Lower leg skin (tissue), 4 donors: ENCODE data around the gene APC. TPM values are rescaled to one million over a fixed set of nuclear protein-coding genes. Genes with fewer than 3 reads are reported as not detected.

Experiments used
- DNase-seq, 2 donors: peaks; one replicate each; pipeline ENCODE4 v3.0.0-alpha.2; 2019; ENCODE audit warnings: low spot score in 2 of 2
- H3K4me3 ChIP-seq: fragments of 200-600 bp; sonication (generic); 2 replicates; pipeline ENCODE4 v1.5.1; 2017; ENCODE audit warnings: mild to moderate bottlenecking, low read depth; ENCODE audit not compliant: poor library complexity, severe bottlenecking
- CTCF ChIP-seq, 3 donors: fragments of 450-650 bp; IDR thresholded peaks; one replicate each; pipeline ENCODE4 v1.5.1; 2016; ENCODE audit warnings: antibody characterized with exemption in 3 of 3, mild to moderate bottlenecking in 3 of 3, moderate library complexity in 2 of 3
- POLR2A ChIP-seq, 2 donors: fragments of 450-650 bp; IDR thresholded peaks; one replicate each; pipeline ENCODE4 v1.6.1; 2016 to 2017; ENCODE audit warnings: antibody characterized with exemption in 2 of 2, mild to moderate bottlenecking in 1 of 2, moderate library complexity in 1 of 2
- WGBS, 2 donors: methylation state at CpG; one replicate each; pipeline ENCODE4 v1.1.5; 2018; 5-methylcytosine and 5-hydroxymethylcytosine counted together
- intact Hi-C: fragments of 100-400 bp; cut with DNase I; formaldehyde crosslinking; loops from one replicate; pipeline ENCODE4 v1.15.0; 2023; ENCODE audit warnings: low total_unique reads
- total RNA-seq, 4 donors: library from RNA; depleted of rRNA; stranded (reverse); fragments of >200 nt; gene quantifications; one replicate each; pipeline ENCODE4 v1.1.0, GENCODE V29; 2016

APC gene
- total RNA-seq, 4 donors from 2014 or later = 52.6 to 82.8 (median 61.9) TPM

- H3K4me3 ChIP-seq = no peak overlapping the region
- intact Hi-C loops = no loop called here
- whole genome bisulfite sequencing, 2 donors = 97 to 98% methylated on average over 1 of the region's 1 CpG
- DNase-seq = no peak
- no peak for TF ChIP-seq POLR2A (IDR thresholded peaks at IDR 0.05)
- no peak for TF ChIP-seq CTCF (IDR thresholded peaks at IDR 0.05)
Observed at GRCh38 chr5:112811023-112811422, 73.3 kb downstream of the APC start.

GRCh38 chr5:112812549-112812948, 74.9 kb downstream of the APC start:
- WGBS, 2 donors = 81 to 90% methylated on average over 1 of the region's 1 CpG
- no peak overlapping the region for H3K4me3 ChIP-seq

GRCh38 chr5:112820246-112820645, 82.6 kb downstream of the APC start:
- DNase-seq = no peak
- TF ChIP-seq POLR2A (IDR thresholded peaks at IDR 0.05) = no peak
- no peak for TF ChIP-seq CTCF (IDR thresholded peaks at IDR 0.05)
- no peak overlapping the region for H3K4me3 ChIP-seq
- intact Hi-C loops = no loop called here
- 96 to 98% methylated on average over 1 of the region's 1 CpG for WGBS, 2 donors

More at GRCh38 chr5:112812549-112812948, 74.9 kb downstream of the APC start:
- no peak for DNase-seq
- intact Hi-C loops = no loop called here
- TF ChIP-seq POLR2A (IDR thresholded peaks at IDR 0.05) (no peak), CTCF (IDR thresholded peaks at IDR 0.05) (no peak)

GRCh38 chr5:112822456-112822855, 84.8 kb downstream of the APC start:
- H3K4me3 ChIP-seq = no peak overlapping the region
- intact Hi-C loops = no loop called here
- no peak for DNase-seq
- no peak for TF ChIP-seq POLR2A (IDR thresholded peaks at IDR 0.05)
- no peak for TF ChIP-seq CTCF (IDR thresholded peaks at IDR 0.05)
- 81 to 92% methylated on average over 4 of the region's 4 CpGs for WGBS, 2 donors

- TF ChIP-seq POLR2A (IDR thresholded peaks at IDR 0.05) (no peak), CTCF (IDR thresholded peaks at IDR 0.05) (no peak)
- no peak overlapping the region for H3K4me3 ChIP-seq
- no peak for DNase-seq
- intact Hi-C loops = no loop called here
- WGBS, 2 donors = 80 to 96% methylated on average over 2 of the region's 2 CpGs
Observed at GRCh38 chr5:112823181-112823580, 85.5 kb downstream of the APC start.

GRCh38 chr5:112823656-112824055, 86.0 kb downstream of the APC start:
- TF ChIP-seq CTCF (IDR thresholded peaks at IDR 0.05) (no peak), POLR2A (IDR thresholded peaks at IDR 0.05) (no peak)
- DNase-seq = no peak
- WGBS, 2 donors = 74 to 89% methylated on average over 2 of the region's 2 CpGs
- H3K4me3 ChIP-seq = no peak overlapping the region
- intact Hi-C loops = no loop called here
